A172 (cell line): Measurements from ENCODE around the gene METTL26. TPM values are rescaled to one million over a fixed set of nuclear protein-coding genes. Genes with fewer than 3 reads are reported as not detected.

Experiments used
- DNase-seq: peaks from one replicate; pipeline ENCODE4 v3.0.0-alpha.2; 2015; ENCODE audit warnings: low spot score
- total RNA-seq: library from RNA; depleted of rRNA; stranded (reverse); fragments of >200 nt; shearing (Covaris generic); gene quantifications from 2 replicates; pipeline ENCODE4 v1.2.3, GENCODE V29; 2014

Gene METTL26
- total RNA-seq, 1 experiment from 2014 or later = 150 TPM

GRCh38 chr16:658679-659571 is 22.8 kb upstream of the METTL26 start:
- no peak for DNase-seq

GRCh38 chr16:657487-657886 is 21.4 kb upstream of the METTL26 start:
- no peak for DNase-seq

GRCh38 chr16:654034-654433 is 17.9 kb upstream of the METTL26 start:
- DNase-seq = no peak

- DNase-seq = no peak
Measured at GRCh38 chr16:652454-653305, 16.6 kb upstream of the METTL26 start.

- DNase-seq = peak; percentile 43
Measured at GRCh38 chr16:651844-652243, 15.7 kb upstream of the METTL26 start.

- no peak for DNase-seq
Measured at GRCh38 chr16:649631-650030, 13.5 kb upstream of the METTL26 start.

GRCh38 chr16:648781-649589 is 12.9 kb upstream of the METTL26 start, which contains the start of gene WDR90:
Gene WDR90 (plus strand): TSS chr16:649365. CDS start chr16:649417, 52 bp downstream.
- DNase-seq = peak; percentile 79

- no peak for DNase-seq
Measured at GRCh38 chr16:648071-648780, 12.1 kb upstream of the METTL26 start.

GRCh38 chr16:647173-647902 is 11.2 kb upstream of the METTL26 start:
- no peak for DNase-seq

- DNase-seq = no peak
Measured at GRCh38 chr16:646679-647172, 10.6 kb upstream of the METTL26 start.

GRCh38 chr16:645852-646678 is 10.0 kb upstream of the METTL26 start:
- no peak for DNase-seq

- DNase-seq = no peak
Measured at GRCh38 chr16:644556-644955, 8.5 kb upstream of the METTL26 start.

GRCh38 chr16:643050-643368 is 6.9 kb upstream of the METTL26 start:
- no peak for DNase-seq

GRCh38 chr16:642189-643049 is 6.3 kb upstream of the METTL26 start:
- no peak for DNase-seq

- peak; percentile 45 for DNase-seq
Measured at GRCh38 chr16:641326-642188, 5.5 kb upstream of the METTL26 start, which contains the start of gene MCRIP2. Gene MCRIP2 (plus strand): TSS chr16:641828. CDS start chr16:641992, 164 bp downstream.

- DNase-seq = no peak
Measured at GRCh38 chr16:640614-641013, 4.5 kb upstream of the METTL26 start.

- no peak for DNase-seq
Measured at GRCh38 chr16:638836-639235, 2.7 kb upstream of the METTL26 start.
